Fibroblast of skin of back (primary cell): ENCODE results near the gene HOXA5.

ENCODE experiments used
- DNase-seq: peaks from one replicate; pipeline ENCODE4 v3.0.0-alpha.2; 2013

Gene HOXA5

GRCh38 chr7:27092819-27093110, 50.7 kb downstream of the HOXA5 start:
- DNase-seq: no peak

DNA sequence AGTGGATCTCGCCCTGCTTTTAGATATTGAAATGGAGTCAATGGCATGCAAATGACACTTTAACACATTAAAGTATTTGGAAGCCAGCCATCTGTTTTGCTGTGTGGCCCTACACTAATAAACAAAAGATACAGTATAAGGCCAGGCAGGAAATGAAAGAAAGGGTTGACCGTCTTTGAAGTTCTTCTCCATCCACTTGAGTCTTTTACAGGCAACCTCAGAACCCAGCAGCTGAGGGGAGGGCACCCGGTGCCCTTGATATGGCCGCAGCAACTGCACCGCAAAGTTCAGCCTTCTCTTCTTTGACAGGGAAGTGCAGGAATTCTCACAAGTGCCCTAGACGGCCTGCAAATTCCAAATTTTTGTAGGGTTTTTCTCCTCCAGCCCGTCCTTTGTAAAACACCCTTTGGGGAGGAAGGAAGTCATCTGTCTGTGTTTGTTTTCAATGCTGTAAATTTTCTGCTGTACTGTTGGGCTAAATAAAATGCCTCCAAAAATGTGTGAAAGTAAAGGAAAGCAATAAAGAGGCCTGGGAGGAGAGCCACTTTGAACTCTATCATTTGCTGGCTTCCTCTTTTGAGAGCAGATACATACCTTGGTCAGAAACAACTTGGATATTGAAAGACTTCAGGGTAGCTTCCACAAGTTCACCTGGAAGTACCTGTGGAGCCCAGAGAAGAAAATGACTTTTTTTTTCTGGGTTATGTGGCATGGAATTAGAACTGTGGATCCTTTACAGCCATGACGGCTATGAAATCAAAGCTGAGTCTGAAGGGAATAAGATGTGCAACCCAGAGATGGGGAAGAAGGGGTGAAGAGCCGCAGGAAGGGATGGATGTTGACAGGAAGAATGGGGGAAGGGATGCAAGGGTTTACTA, 51.3 kb downstream of the HOXA5 start:
- no peak for DNase-seq

- no peak for DNase-seq
Measured at GRCh38 chr7:27091105-27091504, 52.4 kb downstream of the HOXA5 start.
